ENCODE results near the gene FCGR3A. TPM values are rescaled to one million over a fixed set of nuclear protein-coding genes. Genes with fewer than 3 reads are reported as not detected.
"Not testable (repeated sequence)": the region's sequence is repeated elsewhere in the genome, so short reads cannot be mapped to it uniquely, and the experiment has no call there.

Gene FCGR3A
- total RNA-seq, 1 donor from 2014 or later: 1.00 TPM

DNA sequence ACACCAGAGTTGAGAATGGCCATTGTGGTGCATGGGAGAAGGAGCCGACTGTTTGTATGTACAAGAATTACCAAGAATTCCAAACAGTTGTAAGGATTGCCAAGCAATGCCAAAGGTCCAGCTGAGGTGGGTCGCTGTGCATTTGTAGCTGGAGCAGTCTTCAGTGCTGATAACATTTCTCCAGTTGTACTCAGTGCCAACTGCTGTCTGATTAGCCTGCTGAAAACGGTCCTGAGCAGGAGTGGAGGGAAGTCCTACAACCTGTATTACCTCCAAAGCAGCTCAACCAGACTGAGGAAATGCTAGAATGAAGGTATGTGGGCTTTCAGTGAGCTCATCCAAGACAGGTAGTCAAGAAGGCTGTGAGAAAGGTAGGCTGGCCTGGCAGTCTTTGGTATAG, 6.5 kb upstream of the FCGR3A start:
- ATAC-seq: not testable (repeated sequence)

DNA sequence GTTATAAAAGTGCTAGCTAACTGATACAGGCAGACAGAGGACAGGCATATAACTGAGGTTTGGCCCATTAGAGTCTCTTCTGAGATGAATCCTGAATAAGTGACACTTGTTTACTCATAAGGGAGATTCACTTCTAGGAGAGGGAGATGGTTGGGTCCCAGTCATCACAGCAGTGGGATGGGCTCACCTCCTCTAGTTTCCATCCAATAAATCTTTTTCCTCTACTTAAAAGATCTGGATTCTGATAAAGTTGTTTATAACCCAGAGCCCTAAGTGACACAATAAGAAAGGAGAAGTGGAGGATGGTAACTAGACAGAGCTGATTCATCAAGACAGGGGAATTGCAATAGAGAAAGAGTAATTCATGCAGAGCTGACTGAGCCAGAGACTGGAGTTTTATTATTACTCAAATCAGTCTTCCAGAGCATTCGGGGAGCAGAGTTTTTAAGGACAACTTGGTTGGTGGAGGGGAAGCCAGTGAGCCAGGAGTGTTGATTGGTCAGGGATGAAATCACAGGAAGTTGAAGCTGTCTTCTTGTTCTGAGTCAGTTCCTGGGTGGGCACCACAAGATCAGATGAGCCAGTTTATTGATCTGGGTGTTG, 5.3 kb upstream of the FCGR3A start:
- not testable (repeated sequence) for ATAC-seq

DNA sequence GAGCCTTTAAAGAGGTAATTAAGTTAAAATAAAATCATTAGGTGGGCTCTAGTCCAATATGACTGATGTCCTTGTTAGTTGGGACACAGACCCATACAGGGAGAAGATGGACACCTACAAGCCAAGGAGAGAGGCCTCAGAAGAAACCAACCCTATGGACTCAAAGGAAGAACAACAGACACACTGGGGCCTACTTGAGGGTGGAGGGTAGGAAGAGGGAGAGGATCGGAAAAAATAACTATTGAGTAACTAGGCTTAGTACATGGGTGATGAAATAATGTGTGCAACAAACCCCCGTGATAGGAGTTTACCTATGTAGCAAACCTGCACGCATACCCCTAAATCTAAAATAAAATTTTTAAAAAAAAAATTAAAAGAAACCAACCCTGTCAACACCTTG, 4.7 kb upstream of the FCGR3A start:
- not testable (repeated sequence) for ATAC-seq

DNA sequence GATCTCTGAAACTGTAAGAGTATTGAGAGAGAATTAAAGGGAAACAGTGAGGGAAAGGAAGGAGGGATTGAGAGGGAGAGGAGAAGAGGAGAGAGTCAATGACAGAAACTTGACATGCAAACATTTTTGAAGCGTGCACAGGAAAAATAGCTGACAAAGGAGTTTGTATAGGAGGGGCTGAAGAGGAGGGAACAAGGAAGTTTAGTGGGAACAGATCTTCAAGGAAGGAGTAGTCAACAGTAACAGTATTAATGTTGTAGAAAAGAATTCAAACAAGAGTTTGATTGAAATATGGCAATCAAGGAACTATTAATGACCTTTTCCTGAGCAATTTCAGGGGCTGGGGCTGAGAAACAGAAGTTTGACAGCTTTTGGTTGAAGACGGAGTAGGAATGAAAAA, 4.0 kb upstream of the FCGR3A start:
- not testable (repeated sequence) for ATAC-seq

DNA sequence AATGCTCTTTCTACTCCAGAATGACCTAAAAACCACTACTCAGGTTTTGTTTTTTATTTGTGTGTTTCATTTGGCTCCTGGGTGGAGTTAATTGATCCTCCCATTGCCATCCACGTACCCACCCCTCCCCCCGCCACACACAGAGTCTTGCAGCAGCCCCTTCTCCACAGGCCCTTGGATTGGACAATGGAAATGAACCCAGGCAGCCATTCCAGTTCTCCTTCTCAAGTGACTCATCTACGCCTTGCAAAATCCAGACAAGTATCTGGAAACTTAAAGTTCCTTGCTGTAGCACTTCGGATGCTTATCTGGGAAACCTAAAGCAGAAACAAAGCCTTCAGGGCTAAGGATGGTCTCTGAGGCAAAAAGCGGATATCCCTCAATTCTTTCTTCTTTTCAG, 1.3 kb upstream of the FCGR3A start:
- ATAC-seq: not testable (repeated sequence)

GRCh38 chr1:161548749-161549406, 740 bp downstream of the FCGR3A start:
- ATAC-seq: not testable (repeated sequence)

DNA sequence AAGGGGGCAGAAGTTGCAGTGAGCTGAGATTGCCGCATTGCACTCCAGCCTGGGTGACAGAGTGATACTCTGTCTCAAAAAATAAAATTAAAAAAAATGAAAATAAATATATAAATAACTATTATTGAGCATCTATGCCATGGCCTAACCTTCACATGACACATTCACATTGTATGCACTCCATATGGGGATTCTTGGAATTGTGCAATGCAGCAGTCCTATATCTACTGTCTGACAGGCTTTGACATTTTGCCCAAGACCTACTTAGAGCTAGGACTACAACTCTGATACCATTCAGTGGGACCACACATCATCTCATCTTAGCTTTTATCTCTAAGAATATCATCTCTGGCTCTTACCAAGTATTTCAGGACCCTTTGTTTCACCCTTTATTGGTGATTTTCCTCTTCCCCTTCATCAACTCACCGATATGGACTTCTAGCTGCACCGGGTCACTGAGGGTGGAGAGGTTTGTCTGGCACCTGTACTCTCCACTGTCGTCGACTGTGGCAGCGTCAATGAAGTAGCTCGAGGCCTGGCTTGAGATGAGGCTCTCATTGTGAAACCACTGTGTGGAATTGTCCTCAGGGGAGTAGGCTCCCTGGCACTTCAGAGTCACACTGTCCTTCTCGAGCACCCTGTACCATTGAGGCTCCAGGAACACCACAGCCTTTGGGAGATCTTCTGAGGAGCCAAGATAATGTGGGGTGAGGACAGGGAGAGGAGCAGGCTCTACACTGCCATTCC, 1.4 kb downstream of the FCGR3A start:
- not testable (repeated sequence) for ATAC-seq

DNA sequence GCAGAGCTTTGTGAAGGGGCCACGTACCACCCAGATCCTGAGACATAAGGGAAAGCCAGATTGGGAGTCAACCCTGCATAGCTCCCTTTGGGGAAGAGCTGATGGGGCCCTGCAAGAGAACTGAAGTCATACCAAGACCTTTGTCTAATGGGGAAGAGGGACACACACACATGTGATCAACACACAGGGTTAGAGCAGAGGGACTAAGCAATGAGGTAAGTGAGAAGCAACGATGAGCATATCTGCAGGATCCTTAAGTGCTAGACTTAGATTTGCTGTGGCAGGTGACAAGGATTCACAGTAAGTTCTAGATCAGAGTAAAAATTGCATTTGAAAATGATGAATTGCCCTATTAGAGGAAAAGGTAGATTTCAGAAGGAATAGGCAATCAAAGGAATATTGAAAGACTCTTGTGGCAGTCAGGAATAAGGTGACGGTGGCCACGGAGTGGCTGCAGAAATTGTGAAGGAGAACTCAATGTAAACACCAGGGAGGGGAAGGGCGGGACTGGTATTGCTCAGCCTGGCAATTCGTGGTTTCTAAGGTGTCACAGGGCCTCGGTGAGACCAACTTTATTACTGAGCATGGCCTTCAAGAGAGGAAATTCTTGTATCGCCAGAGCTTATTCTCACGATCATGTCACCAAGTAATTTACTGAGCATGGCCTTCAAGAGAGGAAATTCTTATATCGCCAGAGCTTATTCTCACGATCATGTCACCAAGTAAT, 4.5 kb downstream of the FCGR3A start:
- not testable (repeated sequence) for ATAC-seq

GRCh38 chr1:161543125-161543524, 6.5 kb downstream of the FCGR3A start:
- ATAC-seq: not testable (repeated sequence)

DNA sequence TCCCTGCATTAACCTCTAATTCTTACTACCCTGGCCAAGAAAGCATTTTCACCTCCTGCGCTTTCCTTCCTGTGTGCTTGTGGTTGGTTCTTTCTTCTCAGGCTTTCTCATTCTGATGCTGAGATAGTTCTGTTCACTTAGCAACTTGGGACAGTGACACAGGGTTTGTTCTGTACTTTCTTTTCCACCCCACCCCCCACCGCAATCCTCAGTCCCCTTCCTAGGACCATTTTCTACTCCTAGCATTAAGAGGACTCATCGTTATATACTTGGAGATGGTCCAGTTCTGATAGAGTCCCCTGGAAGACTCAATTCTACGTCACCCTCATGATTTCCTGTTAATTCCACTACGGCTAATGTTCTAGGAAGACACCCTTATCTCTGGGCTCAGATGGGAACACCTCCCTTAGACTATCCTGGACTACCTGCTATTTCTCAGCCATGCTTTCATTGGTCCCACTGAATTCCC, 7.5 kb downstream of the FCGR3A start:
- not testable (repeated sequence) for ATAC-seq

- peak; percentile 61 for ATAC-seq
These were observed 9.1 kb downstream of the FCGR3A start for GRCh38 chr1:161540570-161540960.

- peak; percentile 83 for ATAC-seq
These were observed 9.7 kb downstream of the FCGR3A start for GRCh38 chr1:161539731-161540569.

GRCh38 chr1:161538925-161539479, 10.6 kb downstream of the FCGR3A start:
- ATAC-seq: not testable (repeated sequence)

DNA sequence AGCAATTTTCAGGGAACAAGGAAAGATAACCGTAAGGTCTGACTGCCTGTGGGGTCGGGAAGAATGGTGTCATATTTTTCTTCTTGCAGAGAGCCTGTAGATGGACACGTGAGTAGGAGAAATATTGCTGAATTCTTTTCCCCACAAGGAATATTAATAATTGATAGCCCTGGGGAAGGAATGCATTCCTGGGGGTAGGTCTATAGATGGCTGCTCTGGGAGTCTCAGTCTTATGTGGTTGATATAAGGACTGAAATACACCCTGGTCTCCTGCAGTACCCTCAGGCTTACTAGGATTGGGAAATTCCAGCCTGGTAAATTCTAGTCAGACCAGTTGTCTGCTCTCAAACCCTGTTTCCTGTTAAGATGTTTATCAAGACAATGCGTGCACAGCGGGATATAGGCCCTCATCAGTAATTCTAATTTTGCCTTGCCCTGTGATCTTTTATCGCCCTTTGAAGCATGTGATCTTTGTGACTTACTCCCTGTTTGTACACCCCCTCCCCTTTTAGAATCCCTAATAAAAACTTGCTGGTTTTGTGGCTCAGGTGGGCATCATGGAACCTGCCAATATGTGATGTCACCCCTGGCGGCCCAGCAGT, 12.4 kb downstream of the FCGR3A start:
- not testable (repeated sequence) for ATAC-seq

- not testable (repeated sequence) for ATAC-seq
These were observed 16.7 kb downstream of the FCGR3A start for GRCh38 chr1:161532644-161533567.

GRCh38 chr1:161531986-161532643, 17.5 kb downstream of the FCGR3A start:
- no peak for ATAC-seq

GRCh38 chr1:161530671-161531641, 18.7 kb downstream of the FCGR3A start:
- ATAC-seq: peak; percentile 89

DNA sequence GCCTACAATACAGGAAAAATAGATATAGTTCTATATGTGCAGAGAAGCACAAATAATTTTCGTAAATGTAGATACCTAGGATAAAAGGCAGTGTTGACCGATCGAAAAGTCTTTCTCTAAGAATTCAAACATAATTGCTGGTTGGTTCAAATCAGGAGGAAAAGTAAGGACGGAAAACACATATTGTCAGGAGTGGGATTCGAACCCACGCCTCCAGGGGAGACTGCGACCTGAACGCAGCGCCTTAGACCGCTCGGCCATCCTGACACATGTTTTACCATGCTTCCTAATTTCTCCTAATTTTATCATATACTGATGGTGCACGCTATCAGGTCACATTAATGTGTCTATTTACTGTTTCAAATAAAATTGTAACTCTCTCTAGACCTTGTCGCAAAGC, 19.5 kb downstream of the FCGR3A start:
- peak; percentile 77 for ATAC-seq
